Loucy (cell line): ENCODE results near the gene CASP8.
"Not testable (repeated sequence)": the region's sequence is repeated elsewhere in the genome, so short reads cannot be mapped to it uniquely, and the experiment has no call there.

Experiments used
- H2AFZ ChIP-seq: fragments of 200-600 bp; sonication (generic); 2 replicates; pipeline ENCODE4 v1.6.0; 2016; ENCODE audit warnings: antibody characterized with exemption, mild to moderate bottlenecking, low read length, moderate library complexity
- H3F3A ChIP-seq: fragments of 200-600 bp; 2 replicates; pipeline ENCODE4 v1.6.0; 2016; ENCODE audit warnings: antibody characterized with exemption, low read depth, mild to moderate bottlenecking
- H3K27me3 ChIP-seq: fragments of 200-600 bp; sonication (generic); 2 replicates; pipeline ENCODE4 v1.6.1; 2014; ENCODE audit warnings: low read length, mild to moderate bottlenecking; ENCODE audit not compliant: insufficient read depth, poor library complexity, severe bottlenecking
- H3K36me3 ChIP-seq: fragments of 200-600 bp; sonication (generic); 2 replicates; pipeline ENCODE4 v1.6.1; 2016; ENCODE audit warnings: low read length; ENCODE audit not compliant: insufficient read depth
- H3K4me1 ChIP-seq: fragments of 200-600 bp; sonication (generic); 2 replicates; pipeline ENCODE4 v1.5.1; 2014; ENCODE audit warnings: low read length, mild to moderate bottlenecking; ENCODE audit not compliant: insufficient read depth, poor library complexity, severe bottlenecking
- H3K4me2 ChIP-seq: fragments of 200-600 bp; sonication (generic); 2 replicates; pipeline ENCODE4 v1.6.0; 2014; ENCODE audit warnings: antibody characterized with exemption, low read length, low read depth, mild to moderate bottlenecking; ENCODE audit not compliant: poor library complexity, severe bottlenecking
- H3K4me3 ChIP-seq: fragments of 200-600 bp; sonication (generic); 2 replicates; pipeline ENCODE4 v1.5.1; 2014; ENCODE audit warnings: low read length, mild to moderate bottlenecking, mixed read lengths; ENCODE audit not compliant: poor library complexity, severe bottlenecking
- H3K79me2 ChIP-seq: fragments of 200-600 bp; sonication (generic); 2 replicates; pipeline ENCODE4 v1.6.1; 2014; ENCODE audit warnings: low read length; ENCODE audit not compliant: insufficient read depth
- H3K9ac ChIP-seq: fragments of 200-600 bp; sonication (generic); 2 replicates; pipeline ENCODE4 v1.6.0; 2014; ENCODE audit warnings: mild to moderate bottlenecking, low read depth, low read length, moderate library complexity; ENCODE audit not compliant: poor library complexity, severe bottlenecking
- H3K9me2 ChIP-seq: fragments of 200-600 bp; sonication (generic); replicated peaks from 2 replicates; pipeline ENCODE4 v1.6.1; 2016; ENCODE audit warnings: low read depth, low read length, mixed read lengths
- H3K9me3 ChIP-seq: fragments of 200-600 bp; sonication (generic); 2 replicates; pipeline ENCODE4 v1.6.1; 2014; ENCODE audit warnings: mild to moderate bottlenecking, antibody characterized with exemption, low read length, low read depth; ENCODE audit not compliant: insufficient read depth
- H4K20me1 ChIP-seq: fragments of 200-600 bp; sonication (generic); 2 replicates; pipeline ENCODE4 v1.6.0; 2014; ENCODE audit warnings: antibody characterized with exemption, low read length, mild to moderate bottlenecking; ENCODE audit not compliant: insufficient read depth, poor library complexity, severe bottlenecking
- EZH2phosphoT487 ChIP-seq: fragments of 200-600 bp; IDR thresholded peaks from 2 replicates; pipeline ENCODE4 v1.6.1; 2018; ENCODE audit warnings: antibody characterized with exemption, mild to moderate bottlenecking, moderate library complexity, borderline replicate concordance
- TF ChIP-seq, protein P1 (sequence below): fragments of 200-600 bp; sonication (generic); conservative IDR thresholded peaks from 2 replicates; pipeline ENCODE4 v1.5.1; 2014; ENCODE audit warnings: mild to moderate bottlenecking, antibody characterized with exemption, low read length

The CASP8 gene

DNA sequence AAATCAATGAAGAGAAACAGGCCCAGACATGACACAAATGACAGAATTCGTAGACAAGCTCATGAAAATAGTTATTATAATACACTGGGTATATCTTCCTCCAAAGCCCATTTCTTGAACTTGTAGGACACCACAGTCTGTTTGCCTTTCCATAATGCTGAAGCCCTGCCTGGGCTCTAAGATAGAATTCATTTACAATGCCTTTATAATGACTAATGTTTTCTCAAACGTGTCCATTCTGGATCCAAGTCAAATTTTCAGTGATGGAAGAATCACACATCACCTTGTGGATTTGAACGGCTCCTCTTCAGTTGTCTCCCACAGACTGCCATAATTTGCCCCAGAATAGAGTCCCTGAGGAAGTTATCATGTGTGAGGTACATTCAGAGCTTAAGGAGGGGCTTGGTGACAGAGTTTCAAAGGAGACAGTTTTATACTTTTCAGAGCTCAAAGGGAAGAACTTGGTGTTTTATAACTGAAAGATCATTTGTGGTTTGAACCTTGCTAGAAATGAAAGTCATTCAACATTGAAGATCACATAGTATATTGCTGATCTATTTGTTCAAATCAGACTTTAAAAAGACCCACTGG is 38.2 kb downstream of the CASP8 start:
- TF ChIP-seq, protein P1, sequence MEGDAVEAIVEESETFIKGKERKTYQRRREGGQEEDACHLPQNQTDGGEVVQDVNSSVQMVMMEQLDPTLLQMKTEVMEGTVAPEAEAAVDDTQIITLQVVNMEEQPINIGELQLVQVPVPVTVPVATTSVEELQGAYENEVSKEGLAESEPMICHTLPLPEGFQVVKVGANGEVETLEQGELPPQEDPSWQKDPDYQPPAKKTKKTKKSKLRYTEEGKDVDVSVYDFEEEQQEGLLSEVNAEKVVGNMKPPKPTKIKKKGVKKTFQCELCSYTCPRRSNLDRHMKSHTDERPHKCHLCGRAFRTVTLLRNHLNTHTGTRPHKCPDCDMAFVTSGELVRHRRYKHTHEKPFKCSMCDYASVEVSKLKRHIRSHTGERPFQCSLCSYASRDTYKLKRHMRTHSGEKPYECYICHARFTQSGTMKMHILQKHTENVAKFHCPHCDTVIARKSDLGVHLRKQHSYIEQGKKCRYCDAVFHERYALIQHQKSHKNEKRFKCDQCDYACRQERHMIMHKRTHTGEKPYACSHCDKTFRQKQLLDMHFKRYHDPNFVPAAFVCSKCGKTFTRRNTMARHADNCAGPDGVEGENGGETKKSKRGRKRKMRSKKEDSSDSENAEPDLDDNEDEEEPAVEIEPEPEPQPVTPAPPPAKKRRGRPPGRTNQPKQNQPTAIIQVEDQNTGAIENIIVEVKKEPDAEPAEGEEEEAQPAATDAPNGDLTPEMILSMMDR, result no peak
- TF ChIP-seq EZH2phosphoT487, result no peak
- no peaks in the 10 kb centered on the region for H3K27me3 ChIP-seq

DNA sequence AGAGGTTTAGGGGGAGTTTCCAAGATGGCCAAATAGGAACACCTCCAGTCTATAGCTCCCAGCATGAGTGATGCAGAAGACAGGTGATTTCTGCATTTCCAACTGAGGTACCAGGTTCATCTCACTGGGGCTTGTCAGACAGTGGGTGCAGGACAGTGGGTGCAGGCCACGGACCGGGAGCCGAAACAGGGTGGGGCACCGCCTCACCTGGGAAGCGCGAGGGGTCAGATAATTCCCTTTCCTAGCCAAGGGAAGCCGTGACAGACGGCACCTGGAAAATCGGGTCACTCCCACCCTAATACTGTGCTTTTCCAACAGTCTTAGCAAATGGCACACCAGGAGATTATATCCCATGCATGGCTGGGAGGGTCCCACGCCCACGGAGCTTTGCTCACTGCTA is 39.6 kb downstream of the CASP8 start:
- not testable (repeated sequence) for H3K36me3 ChIP-seq, H3K27me3 ChIP-seq, H4K20me1 ChIP-seq

More for the DNA sequence above, 38.2 kb downstream of the CASP8 start:
- no peaks in the 10 kb centered on the region for H3K36me3 ChIP-seq
- H3K4me1 ChIP-seq, result peaks cover 13% of the 10 kb centered on the region
- H4K20me1 ChIP-seq, result no peaks in the 10 kb centered on the region
- H3K9ac ChIP-seq, result peak overlapping the region; percentile 34
- peak overlapping the region; percentile 4 for H3K4me3 ChIP-seq
- no peaks in the 10 kb centered on the region for H3K79me2 ChIP-seq
- H3K9me2 ChIP-seq, result no peaks in the 10 kb centered on the region
- H3K4me2 ChIP-seq, result peak overlapping the region; percentile 29
- H3K9me3 ChIP-seq, result no peaks in the 10 kb centered on the region
- H2AFZ ChIP-seq, result no peak overlapping the region
- no peaks in the 10 kb centered on the region for H3F3A ChIP-seq

DNA sequence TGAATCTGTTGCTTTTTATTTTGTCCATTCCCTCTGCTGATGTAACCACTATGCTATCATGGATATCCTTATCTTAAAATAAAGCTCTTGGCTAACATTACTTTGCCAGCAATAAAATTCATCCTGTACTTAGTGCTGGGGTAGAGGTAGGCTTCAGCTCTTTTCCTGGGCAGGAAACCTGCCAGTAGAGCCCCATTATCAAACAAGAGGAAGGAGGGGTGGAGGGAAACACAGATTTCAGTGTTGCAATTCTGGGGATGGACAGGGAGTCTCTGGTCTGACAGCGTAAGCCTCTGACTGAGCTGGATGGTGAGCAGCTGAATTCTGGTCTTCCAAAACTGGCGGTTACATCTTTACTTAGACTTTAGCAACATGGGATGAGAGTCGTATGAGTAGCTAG is 47.5 kb downstream of the CASP8 start:
- Histone ChIP-seq H3K4me1 (no peaks in the 10 kb centered on the region), H4K20me1 (no peaks in the 10 kb centered on the region), H3K9me3 (no peaks in the 10 kb centered on the region), H3F3A (no peaks in the 10 kb centered on the region), H3K9me2 (no peaks in the 10 kb centered on the region), H3K4me2 (no peak overlapping the region), H3K9ac (no peak overlapping the region), H2AFZ (no peak overlapping the region), H3K79me2 (no peaks in the 10 kb centered on the region), H3K27me3 (no peaks in the 10 kb centered on the region), H3K36me3 (no peaks in the 10 kb centered on the region), H3K4me3 (no peak overlapping the region)
- no peak for TF ChIP-seq EZH2phosphoT487
- TF ChIP-seq, protein P1, result no peak

More for the DNA sequence above, 39.6 kb downstream of the CASP8 start:
- H3K4me2 ChIP-seq, H3K4me3 ChIP-seq, H3K9me3 ChIP-seq, H3K79me2 ChIP-seq, H2AFZ ChIP-seq, H3K9ac ChIP-seq, H3F3A ChIP-seq, H3K9me2 ChIP-seq: not testable (repeated sequence)
- peaks cover 13% of the 10 kb centered on the region for H3K4me1 ChIP-seq

DNA sequence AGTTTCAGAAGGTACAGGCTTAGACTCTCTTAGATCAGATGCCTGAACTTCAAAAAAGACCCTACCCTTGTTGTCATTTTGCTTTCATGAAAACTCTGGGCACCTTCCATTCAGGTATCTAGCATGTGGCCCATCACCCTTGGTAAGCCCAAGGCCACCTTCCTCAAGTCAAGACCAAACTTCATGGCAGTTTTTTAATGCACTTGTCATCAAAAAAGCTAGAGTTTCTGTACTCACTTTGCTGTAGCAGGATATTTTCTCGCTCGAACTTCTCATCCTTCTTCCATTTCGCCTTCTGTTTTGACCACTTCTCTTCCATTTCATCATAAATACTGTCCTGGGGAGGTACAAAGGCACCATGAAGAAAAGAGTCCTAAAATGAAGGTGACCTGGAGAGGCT is 48.6 kb downstream of the CASP8 start:
- Histone ChIP-seq H3K4me2 (no peak overlapping the region), H3K36me3 (no peaks in the 10 kb centered on the region), H3K9me2 (no peaks in the 10 kb centered on the region), H3F3A (no peaks in the 10 kb centered on the region), H4K20me1 (no peaks in the 10 kb centered on the region), H3K4me1 (no peaks in the 10 kb centered on the region), H3K9me3 (no peaks in the 10 kb centered on the region), H3K27me3 (no peaks in the 10 kb centered on the region), H3K4me3 (no peak overlapping the region), H2AFZ (no peak overlapping the region), H3K79me2 (no peaks in the 10 kb centered on the region), H3K9ac (no peak overlapping the region)
- TF ChIP-seq, protein P1, result no peak
- no peak for TF ChIP-seq EZH2phosphoT487
